Ascending aorta (tissue), 2 donors: ENCODE results near the gene WDR77. TPM values are rescaled to one million over a fixed set of nuclear protein-coding genes. Genes with fewer than 3 reads are reported as not detected.

Experiments used
- DNase-seq, 2 donors: peaks; one replicate each; pipeline ENCODE4 v3.0.0-alpha.2; 2019; ENCODE audit warnings: low spot score in 2 of 2
- H3K27ac ChIP-seq, 2 donors: fragments of 200-600 bp; sonication (generic); one replicate each; pipeline ENCODE4 v1.5.1; 2016 to 2017; ENCODE audit warnings: mild to moderate bottlenecking in 1 of 2
- H3K27me3 ChIP-seq: fragments of 200-600 bp; sonication (generic); one replicate; pipeline ENCODE4 v1.5.1; 2017
- H3K36me3 ChIP-seq, 2 donors: fragments of 200-600 bp; sonication (generic); one replicate each; pipeline ENCODE4 v1.5.1; 2016
- H3K4me1 ChIP-seq, 2 donors: fragments of 200-600 bp; sonication (generic); one replicate each; pipeline ENCODE4 v1.5.1; 2016 to 2017; ENCODE audit warnings: mild to moderate bottlenecking in 1 of 2
- H3K4me3 ChIP-seq, 2 donors: fragments of 200-600 bp; sonication (generic); one replicate each; pipeline ENCODE4 v1.5.1; 2016 to 2017; ENCODE audit warnings: mild to moderate bottlenecking in 1 of 2
- H3K9me3 ChIP-seq, 2 donors: fragments of 200-600 bp; sonication (generic); one replicate each; pipeline ENCODE4 v1.5.1; 2016
- CTCF ChIP-seq, 3 experiments: fragments of 200-600 bp in 2 of 3; fragments of 450-650 bp in 1 of 3; sonication (generic) in 2 of 3; IDR thresholded peaks; one replicate each; pipeline ENCODE4 v1.5.1; 2016 to 2019; ENCODE audit warnings: antibody characterized with exemption in 3 of 3, mild to moderate bottlenecking in 1 of 3, moderate library complexity in 1 of 3
- intact Hi-C: fragments of 100-400 bp; cut with DNase I; formaldehyde crosslinking; loops from one replicate; pipeline ENCODE4 v1.15.1; 2023
- total RNA-seq: library from RNA; depleted of rRNA; stranded (reverse); fragments of >200 nt; gene quantifications from one replicate; pipeline ENCODE4 v1.1.0, GENCODE V29; 2016

WDR77 gene
- total RNA-seq, 1 donor from 2014 or later, result 31.2 TPM

DNA sequence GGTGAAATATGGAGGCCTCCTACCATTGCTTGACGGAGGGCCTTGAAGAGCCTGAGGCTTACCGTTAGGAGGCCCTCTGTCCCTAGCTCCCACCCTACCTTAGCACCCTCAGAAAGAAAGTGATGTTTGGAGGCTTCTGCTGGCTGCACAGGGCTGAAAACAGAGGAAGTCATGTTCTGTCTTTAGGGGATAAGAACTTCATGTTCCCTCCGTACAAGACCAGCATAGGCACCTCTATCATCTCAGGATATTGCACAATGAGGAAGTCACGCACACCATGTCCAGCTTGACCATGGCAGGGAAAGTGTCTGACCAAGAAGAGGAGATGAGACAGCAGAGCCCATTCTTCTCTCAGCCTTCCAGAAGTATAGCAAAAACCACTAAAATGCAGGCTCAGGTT is 40.5 kb upstream of the WDR77 start:
- Histone ChIP-seq H3K27me3 (no peaks in the 10 kb centered on the region), H3K36me3 (no peaks in the 10 kb centered on the region), H3K4me3 (no peak overlapping the region), H3K9me3 (no peaks in the 10 kb centered on the region), H3K27ac (peak overlapping the region; percentile 25 to 35), H3K4me1 (no peaks in the 10 kb centered on the region)
- intact Hi-C loops, result no loop called here
- DNase-seq, result no peak
- no peak for TF ChIP-seq CTCF (IDR thresholded peaks at IDR 0.05)

DNA sequence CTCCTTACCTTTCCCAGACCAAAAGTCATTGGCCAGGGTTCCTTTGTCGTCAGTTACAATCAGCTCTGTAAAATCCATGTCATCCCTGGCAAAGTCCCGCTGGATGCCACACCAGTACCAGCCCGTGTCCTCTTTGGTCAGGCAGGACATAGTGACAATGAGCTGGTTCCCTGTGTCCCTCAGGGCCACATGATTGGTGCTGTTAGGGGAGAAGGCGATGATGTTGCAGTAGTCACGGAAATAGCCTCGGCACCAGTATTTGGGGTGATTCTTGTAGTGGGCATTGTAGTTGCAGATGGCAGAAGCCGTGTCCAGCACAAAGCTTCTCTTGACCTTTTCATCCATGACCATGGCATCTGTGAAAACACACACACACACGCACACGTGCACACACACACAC is 39.6 kb upstream of the WDR77 start:
- intact Hi-C loops, result no loop called here

DNA sequence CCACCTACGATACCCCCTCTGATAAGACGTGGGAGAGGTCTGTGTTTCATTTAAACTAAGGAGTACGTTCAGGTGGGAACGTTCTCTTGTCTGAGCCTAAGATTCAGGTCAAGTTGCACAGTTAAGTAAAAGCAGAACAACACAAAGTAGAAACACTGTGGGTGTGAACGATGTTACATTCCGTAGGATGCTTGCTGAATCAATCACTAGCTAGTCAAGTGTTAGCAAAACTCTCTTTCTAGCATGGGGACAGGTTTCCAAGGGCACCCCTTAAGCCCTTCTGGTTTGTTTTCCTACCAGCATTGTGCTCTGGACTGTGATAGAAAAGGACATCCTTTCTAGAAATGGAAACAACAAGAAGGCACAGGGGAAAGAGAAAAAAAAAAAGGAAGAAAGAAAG is 38.1 kb upstream of the WDR77 start:
- H3K27ac ChIP-seq, result no peak overlapping the region
- no peaks in the 10 kb centered on the region for H3K9me3 ChIP-seq
- H3K36me3 ChIP-seq, result no peaks in the 10 kb centered on the region
- TF ChIP-seq CTCF (IDR thresholded peaks at IDR 0.05), result no peak
- intact Hi-C loops, result no loop called here
- H3K4me3 ChIP-seq, result no peak overlapping the region
- no peaks in the 10 kb centered on the region for H3K4me1 ChIP-seq
- DNase-seq, result no peak
- no peaks in the 10 kb centered on the region for H3K27me3 ChIP-seq

More for the DNA sequence above, 39.6 kb upstream of the WDR77 start:
- Histone ChIP-seq H3K4me3 (no peak overlapping the region), H3K27me3 (no peaks in the 10 kb centered on the region), H3K27ac (peak overlapping the region in 1 of 2 donors; percentile 33), H3K9me3 (no peaks in the 10 kb centered on the region), H3K36me3 (no peaks in the 10 kb centered on the region), H3K4me1 (no peaks in the 10 kb centered on the region)
- no peak for TF ChIP-seq CTCF (IDR thresholded peaks at IDR 0.05)
- no peak for DNase-seq

DNA sequence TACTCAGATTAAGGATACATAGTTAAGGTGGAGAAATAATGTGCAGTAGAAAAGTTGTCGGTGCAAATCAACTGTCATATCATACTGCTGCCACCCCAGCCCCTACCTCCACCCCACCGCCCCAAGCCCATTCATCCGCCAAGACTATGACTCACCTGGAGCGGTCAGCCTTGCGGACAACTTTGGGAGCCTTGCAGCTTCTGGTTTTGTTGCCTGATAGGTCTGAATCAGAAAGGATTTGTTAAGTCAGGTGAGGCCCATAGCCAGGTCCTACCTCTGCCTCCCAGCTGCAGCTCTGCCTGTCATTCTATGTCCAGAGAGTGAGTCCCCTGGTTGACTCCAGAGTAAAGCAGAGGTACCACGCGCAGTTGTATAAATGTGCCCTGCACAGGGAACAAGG is 37.4 kb upstream of the WDR77 start:
- H3K9me3 ChIP-seq, result no peaks in the 10 kb centered on the region
- DNase-seq, result no peak
- intact Hi-C loops, result no loop called here

DNA sequence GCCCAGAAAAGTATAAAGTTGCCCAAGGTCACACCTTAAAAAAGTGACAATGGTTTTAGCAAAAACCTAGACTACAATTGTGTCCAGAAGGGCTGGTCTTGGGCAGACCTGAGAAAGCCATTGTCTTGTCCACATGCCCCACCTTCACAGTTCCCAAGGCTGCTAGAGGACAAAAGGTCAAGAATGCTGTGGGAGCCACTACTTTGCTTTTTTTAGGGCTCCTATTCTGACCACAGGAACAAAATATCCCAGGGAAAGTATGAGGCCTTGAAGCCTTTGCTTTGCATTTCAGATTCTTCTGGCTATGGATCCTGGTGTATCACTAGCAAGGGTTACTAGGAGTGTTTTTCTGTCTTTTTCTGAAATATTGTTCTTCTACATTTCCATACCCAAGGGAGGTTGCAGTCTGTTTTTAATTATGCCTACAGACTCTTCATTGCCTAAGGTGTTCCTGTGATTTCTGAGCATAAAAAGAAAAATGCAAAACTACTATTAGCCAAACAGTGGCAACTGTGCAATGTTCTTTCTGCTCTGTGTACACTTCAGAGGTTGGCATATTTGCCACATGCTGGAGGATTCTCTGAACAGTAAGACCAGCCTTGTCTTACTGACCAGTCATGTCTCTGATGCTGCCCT is 35.5 kb upstream of the WDR77 start:
- no peak for TF ChIP-seq CTCF (IDR thresholded peaks at IDR 0.05)
- H3K4me1 ChIP-seq, result peaks cover 0 to 7% of the 10 kb centered on the region in 2 donors
- H3K36me3 ChIP-seq, result no peaks in the 10 kb centered on the region
- H3K9me3 ChIP-seq, result no peaks in the 10 kb centered on the region
- intact Hi-C loops, result loop anchor here (5.0 kb wide), 1 partner anchor 228 kb away; no protein-coding TSS in a partner anchor
- H3K4me3 ChIP-seq, result no peak overlapping the region
- H3K27me3 ChIP-seq, result no peaks in the 10 kb centered on the region
- H3K27ac ChIP-seq, result no peak overlapping the region
- DNase-seq, result no peak

More for the DNA sequence above, 37.4 kb upstream of the WDR77 start:
- no peak for TF ChIP-seq CTCF (IDR thresholded peaks at IDR 0.05)
- no peak overlapping the region for H3K27ac ChIP-seq
- H3K36me3 ChIP-seq, result no peaks in the 10 kb centered on the region
- peaks cover 0 to 6% of the 10 kb centered on the region in 2 donors for H3K4me1 ChIP-seq
- H3K27me3 ChIP-seq, result no peaks in the 10 kb centered on the region
- no peak overlapping the region for H3K4me3 ChIP-seq
